MM.1S (cell line): ENCODE data around the gene ABCC11.

Experiments used
- DNase-seq: peaks from one replicate; pipeline ENCODE4 v3.0.0-alpha.2; 2015
- H2AFZ ChIP-seq: fragments of 300-600 bp; sonication (generic); 2 replicates; pipeline ENCODE4 v1.6.0; 2016; ENCODE audit warnings: antibody characterized with exemption, low read length
- H3F3A ChIP-seq: fragments of 300-600 bp; sonication (generic); 2 replicates; pipeline ENCODE4 v1.6.1; 2016; ENCODE audit warnings: mild to moderate bottlenecking, antibody characterized with exemption, low read length, moderate library complexity, mixed read lengths; ENCODE audit not compliant: insufficient read depth
- H3K27ac ChIP-seq: fragments of 300-600 bp; sonication (generic); 2 replicates; pipeline ENCODE4 v1.5.1; 2016; ENCODE audit warnings: mild to moderate bottlenecking, low read length
- H3K27me3 ChIP-seq: fragments of 300-600 bp; sonication (generic); replicated peaks from 2 replicates; pipeline ENCODE4 v1.6.0; 2016; ENCODE audit warnings: low read length; ENCODE audit not compliant: insufficient read depth
- H3K36me3 ChIP-seq: fragments of 300-600 bp; sonication (generic); replicated peaks from 2 replicates; pipeline ENCODE4 v1.6.1; 2016; ENCODE audit warnings: mild to moderate bottlenecking, low read length, mixed read lengths; ENCODE audit not compliant: insufficient read depth
- H3K4me1 ChIP-seq: fragments of 300-600 bp; sonication (generic); 2 replicates; pipeline ENCODE4 v1.6.1; 2016; ENCODE audit warnings: low read length, mixed read lengths
- H3K4me2 ChIP-seq: fragments of 300-600 bp; sonication (generic); 2 replicates; pipeline ENCODE4 v1.6.0; 2016; ENCODE audit warnings: low read depth, low read length
- H3K4me3 ChIP-seq: fragments of 300-600 bp; sonication (generic); 2 replicates; pipeline ENCODE4 v1.5.1; 2016; ENCODE audit warnings: low read length, mixed read lengths
- H3K79me2 ChIP-seq: fragments of 300-600 bp; sonication (generic); 2 replicates; pipeline ENCODE4 v1.6.1; 2016; ENCODE audit warnings: mixed run types, low read length, mixed read lengths
- H3K9ac ChIP-seq: fragments of 300-600 bp; sonication (generic); 2 replicates; pipeline ENCODE4 v1.6.1; 2016; ENCODE audit warnings: low read length, mixed read lengths
- H3K9me2 ChIP-seq: fragments of 300-600 bp; sonication (generic); replicated peaks from 2 replicates; pipeline ENCODE4 v1.6.1; 2016; ENCODE audit warnings: mild to moderate bottlenecking, low read length, mixed read lengths; ENCODE audit not compliant: insufficient read depth
- H3K9me3 ChIP-seq: fragments of 300-600 bp; sonication (generic); replicated peaks from 2 replicates; pipeline ENCODE4 v1.6.1; 2016; ENCODE audit warnings: mild to moderate bottlenecking, low read length, mixed read lengths; ENCODE audit not compliant: insufficient read depth
- H4K20me1 ChIP-seq: fragments of 300-600 bp; sonication (generic); 2 replicates; pipeline ENCODE4 v1.6.1; 2016; ENCODE audit warnings: mild to moderate bottlenecking, low read length, moderate library complexity, mixed read lengths; ENCODE audit not compliant: insufficient read depth
- CTCF ChIP-seq: fragments of 300-600 bp; sonication (generic); IDR thresholded peaks from 2 replicates; pipeline ENCODE4 v1.5.1; 2016; ENCODE audit warnings: antibody characterized with exemption, low read length, mixed read lengths
- EZH2 ChIP-seq: fragments of 300-600 bp; sonication (generic); optimal IDR thresholded peaks from 2 replicates; pipeline ENCODE3; 2017; ENCODE audit warnings: low read depth, mild to moderate bottlenecking, antibody characterized with exemption, low read length, mixed read lengths
- EZH2phosphoT487 ChIP-seq: fragments of 300-600 bp; sonication (generic); IDR thresholded peaks from 2 replicates; pipeline ENCODE4 v1.6.1; 2018; ENCODE audit warnings: antibody characterized with exemption, low read length

Gene ABCC11

GRCh38 chr16:48150707-48151106, 96.6 kb downstream of the ABCC11 start:
- H3F3A ChIP-seq = no peaks in the 10 kb centered on the region
- H3K36me3 ChIP-seq = no peaks in the 10 kb centered on the region
- no peaks in the 10 kb centered on the region for H3K9me3 ChIP-seq
- no peaks in the 10 kb centered on the region for H3K9me2 ChIP-seq
- H4K20me1 ChIP-seq = no peaks in the 10 kb centered on the region
- H3K4me2 ChIP-seq = no peak overlapping the region
- no peak overlapping the region for H3K27ac ChIP-seq
- no peak for TF ChIP-seq EZH2phosphoT487
- no peak for TF ChIP-seq CTCF
- no peak for TF ChIP-seq EZH2
- no peaks in the 10 kb centered on the region for H3K79me2 ChIP-seq
- no peak overlapping the region for H3K4me3 ChIP-seq
- H3K9ac ChIP-seq = no peak overlapping the region
- no peak for DNase-seq
- H3K4me1 ChIP-seq = no peaks in the 10 kb centered on the region
- no peaks in the 10 kb centered on the region for H3K27me3 ChIP-seq
- no peak overlapping the region for H2AFZ ChIP-seq

- TF ChIP-seq EZH2phosphoT487 = no peak
- no peak for TF ChIP-seq EZH2
- TF ChIP-seq CTCF = no peak
- H3K9me2 ChIP-seq = no peaks in the 10 kb centered on the region
- no peaks in the 10 kb centered on the region for H3K4me1 ChIP-seq
- H4K20me1 ChIP-seq = no peaks in the 10 kb centered on the region
- H3K4me3 ChIP-seq = no peak overlapping the region
- no peak overlapping the region for H3K4me2 ChIP-seq
- no peak for DNase-seq
- no peak overlapping the region for H2AFZ ChIP-seq
- H3K9me3 ChIP-seq = no peaks in the 10 kb centered on the region
- H3K27ac ChIP-seq = no peak overlapping the region
- no peak overlapping the region for H3K9ac ChIP-seq
- H3K27me3 ChIP-seq = no peaks in the 10 kb centered on the region
- H3K79me2 ChIP-seq = no peaks in the 10 kb centered on the region
- H3F3A ChIP-seq = no peaks in the 10 kb centered on the region
- no peaks in the 10 kb centered on the region for H3K36me3 ChIP-seq
Observed at GRCh38 chr16:48146710-48147109, 100.6 kb downstream of the ABCC11 start.

GRCh38 chr16:48146131-48146530, 101.2 kb downstream of the ABCC11 start:
- H3K4me1 ChIP-seq = no peaks in the 10 kb centered on the region
- H2AFZ ChIP-seq = no peak overlapping the region
- no peaks in the 10 kb centered on the region for H4K20me1 ChIP-seq
- H3K4me2 ChIP-seq = no peak overlapping the region
- no peaks in the 10 kb centered on the region for H3K9me2 ChIP-seq
- no peak overlapping the region for H3K9ac ChIP-seq
- H3K27ac ChIP-seq = no peak overlapping the region
- H3K4me3 ChIP-seq = no peak overlapping the region
- no peaks in the 10 kb centered on the region for H3K79me2 ChIP-seq
- no peak for DNase-seq
- H3F3A ChIP-seq = no peaks in the 10 kb centered on the region
- no peaks in the 10 kb centered on the region for H3K27me3 ChIP-seq
- no peak for TF ChIP-seq CTCF
- TF ChIP-seq EZH2phosphoT487 = no peak
- TF ChIP-seq EZH2 = no peak
- H3K36me3 ChIP-seq = no peaks in the 10 kb centered on the region
- no peaks in the 10 kb centered on the region for H3K9me3 ChIP-seq
